HG03432 (cell line): ENCODE measurements around the gene ARPP19.
"Not testable (repeated sequence)": the region's sequence is repeated elsewhere in the genome, so short reads cannot be mapped to it uniquely, and the experiment has no call there.

ENCODE experiments used
- ATAC-seq: cut with Tn5 transposase; IDR thresholded peaks from one replicate; pipeline ENCODE4 v1.9.1; 2021; ENCODE audit warnings: mild to moderate bottlenecking, moderate library complexity; ENCODE audit not compliant: unreplicated experiment

Gene ARPP19

GRCh38 chr15:52551762-52552161 lies 17.1 kb downstream of the ARPP19 start:
- no peak for ATAC-seq

GRCh38 chr15:52551186-52551585 lies 17.6 kb downstream of the ARPP19 start:
- ATAC-seq: not testable (repeated sequence)

GRCh38 chr15:52546031-52546751 lies 22.6 kb downstream of the ARPP19 start:
- ATAC-seq: no peak

- no peak for ATAC-seq
These were observed 28.3 kb downstream of the ARPP19 start for GRCh38 chr15:52540374-52541012.

GRCh38 chr15:52537459-52537858 lies 31.4 kb downstream of the ARPP19 start:
- no peak for ATAC-seq

GRCh38 chr15:52532427-52532826 lies 36.4 kb downstream of the ARPP19 start:
- no peak for ATAC-seq

- no peak for ATAC-seq
These were observed 38.9 kb downstream of the ARPP19 start for GRCh38 chr15:52529940-52530339.

GRCh38 chr15:52529341-52529924 lies 39.4 kb downstream of the ARPP19 start:
- peak; percentile 1 for ATAC-seq

- peak; percentile 87 for ATAC-seq
These were observed 40.1 kb downstream of the ARPP19 start, which contains the start of gene MYO5A for GRCh38 chr15:52528564-52529340. TSS of gene MYO5A (minus strand) at chr15:52528880. CDS start at chr15:52528806, 74 bp downstream.

GRCh38 chr15:52527911-52528563 lies 40.8 kb downstream of the ARPP19 start:
- ATAC-seq: peak; percentile 4

GRCh38 chr15:52527196-52527910 lies 41.5 kb downstream of the ARPP19 start:
- no peak for ATAC-seq

GRCh38 chr15:52524223-52525136 lies 44.4 kb downstream of the ARPP19 start:
- no peak for ATAC-seq

GRCh38 chr15:52523647-52524046 lies 45.2 kb downstream of the ARPP19 start:
- ATAC-seq: no peak

- ATAC-seq: no peak
These were observed 45.6 kb downstream of the ARPP19 start for GRCh38 chr15:52523192-52523591.

- ATAC-seq: no peak
These were observed 47.1 kb downstream of the ARPP19 start for GRCh38 chr15:52521682-52522081.

GRCh38 chr15:52520421-52520820 lies 48.4 kb downstream of the ARPP19 start:
- ATAC-seq: no peak

- ATAC-seq: no peak
These were observed 50.1 kb downstream of the ARPP19 start for GRCh38 chr15:52518487-52519371.

- ATAC-seq: no peak
These were observed 51.8 kb downstream of the ARPP19 start for GRCh38 chr15:52517014-52517413.
